Loucy (cell line): ENCODE measurements around the gene LRRTM3.

Experiments used
- H2AFZ ChIP-seq: fragments of 200-600 bp; sonication (generic); 2 replicates; pipeline ENCODE4 v1.6.0; 2016; ENCODE audit warnings: antibody characterized with exemption, mild to moderate bottlenecking, low read length, moderate library complexity
- H3F3A ChIP-seq: fragments of 200-600 bp; 2 replicates; pipeline ENCODE4 v1.6.0; 2016; ENCODE audit warnings: antibody characterized with exemption, low read depth, mild to moderate bottlenecking
- H3K27me3 ChIP-seq: fragments of 200-600 bp; sonication (generic); 2 replicates; pipeline ENCODE4 v1.6.1; 2014; ENCODE audit warnings: low read length, mild to moderate bottlenecking; ENCODE audit not compliant: insufficient read depth, poor library complexity, severe bottlenecking
- H3K36me3 ChIP-seq: fragments of 200-600 bp; sonication (generic); 2 replicates; pipeline ENCODE4 v1.6.1; 2016; ENCODE audit warnings: low read length; ENCODE audit not compliant: insufficient read depth
- H3K4me1 ChIP-seq: fragments of 200-600 bp; sonication (generic); 2 replicates; pipeline ENCODE4 v1.5.1; 2014; ENCODE audit warnings: low read length, mild to moderate bottlenecking; ENCODE audit not compliant: insufficient read depth, poor library complexity, severe bottlenecking
- H3K4me2 ChIP-seq: fragments of 200-600 bp; sonication (generic); 2 replicates; pipeline ENCODE4 v1.6.0; 2014; ENCODE audit warnings: antibody characterized with exemption, low read length, low read depth, mild to moderate bottlenecking; ENCODE audit not compliant: poor library complexity, severe bottlenecking
- H3K4me3 ChIP-seq: fragments of 200-600 bp; sonication (generic); 2 replicates; pipeline ENCODE4 v1.5.1; 2014; ENCODE audit warnings: low read length, mild to moderate bottlenecking, mixed read lengths; ENCODE audit not compliant: poor library complexity, severe bottlenecking
- H3K79me2 ChIP-seq: fragments of 200-600 bp; sonication (generic); 2 replicates; pipeline ENCODE4 v1.6.1; 2014; ENCODE audit warnings: low read length; ENCODE audit not compliant: insufficient read depth
- H3K9ac ChIP-seq: fragments of 200-600 bp; sonication (generic); 2 replicates; pipeline ENCODE4 v1.6.0; 2014; ENCODE audit warnings: mild to moderate bottlenecking, low read depth, low read length, moderate library complexity; ENCODE audit not compliant: poor library complexity, severe bottlenecking
- H3K9me2 ChIP-seq: fragments of 200-600 bp; sonication (generic); replicated peaks from 2 replicates; pipeline ENCODE4 v1.6.1; 2016; ENCODE audit warnings: low read depth, low read length, mixed read lengths
- H3K9me3 ChIP-seq: fragments of 200-600 bp; sonication (generic); 2 replicates; pipeline ENCODE4 v1.6.1; 2014; ENCODE audit warnings: mild to moderate bottlenecking, antibody characterized with exemption, low read length, low read depth; ENCODE audit not compliant: insufficient read depth
- H4K20me1 ChIP-seq: fragments of 200-600 bp; sonication (generic); 2 replicates; pipeline ENCODE4 v1.6.0; 2014; ENCODE audit warnings: antibody characterized with exemption, low read length, mild to moderate bottlenecking; ENCODE audit not compliant: insufficient read depth, poor library complexity, severe bottlenecking
- EZH2phosphoT487 ChIP-seq: fragments of 200-600 bp; IDR thresholded peaks from 2 replicates; pipeline ENCODE4 v1.6.1; 2018; ENCODE audit warnings: antibody characterized with exemption, mild to moderate bottlenecking, moderate library complexity, borderline replicate concordance
- TF ChIP-seq, protein P1 (sequence below): fragments of 200-600 bp; sonication (generic); conservative IDR thresholded peaks from 2 replicates; pipeline ENCODE4 v1.5.1; 2014; ENCODE audit warnings: mild to moderate bottlenecking, antibody characterized with exemption, low read length

LRRTM3 gene

GRCh38 chr10:66999762-67000545 is 74.1 kb downstream of the LRRTM3 start:
- H3K4me2 ChIP-seq: no peak overlapping the region
- no peaks in the 10 kb centered on the region for H3K27me3 ChIP-seq
- H2AFZ ChIP-seq: no peak overlapping the region
- no peaks in the 10 kb centered on the region for H3K79me2 ChIP-seq
- H4K20me1 ChIP-seq: no peaks in the 10 kb centered on the region
- H3K4me3 ChIP-seq: no peak overlapping the region
- no peaks in the 10 kb centered on the region for H3K9me2 ChIP-seq
- no peaks in the 10 kb centered on the region for H3F3A ChIP-seq
- no peaks in the 10 kb centered on the region for H3K4me1 ChIP-seq
- no peaks in the 10 kb centered on the region for H3K9me3 ChIP-seq
- no peak overlapping the region for H3K9ac ChIP-seq
- TF ChIP-seq, protein P1, sequence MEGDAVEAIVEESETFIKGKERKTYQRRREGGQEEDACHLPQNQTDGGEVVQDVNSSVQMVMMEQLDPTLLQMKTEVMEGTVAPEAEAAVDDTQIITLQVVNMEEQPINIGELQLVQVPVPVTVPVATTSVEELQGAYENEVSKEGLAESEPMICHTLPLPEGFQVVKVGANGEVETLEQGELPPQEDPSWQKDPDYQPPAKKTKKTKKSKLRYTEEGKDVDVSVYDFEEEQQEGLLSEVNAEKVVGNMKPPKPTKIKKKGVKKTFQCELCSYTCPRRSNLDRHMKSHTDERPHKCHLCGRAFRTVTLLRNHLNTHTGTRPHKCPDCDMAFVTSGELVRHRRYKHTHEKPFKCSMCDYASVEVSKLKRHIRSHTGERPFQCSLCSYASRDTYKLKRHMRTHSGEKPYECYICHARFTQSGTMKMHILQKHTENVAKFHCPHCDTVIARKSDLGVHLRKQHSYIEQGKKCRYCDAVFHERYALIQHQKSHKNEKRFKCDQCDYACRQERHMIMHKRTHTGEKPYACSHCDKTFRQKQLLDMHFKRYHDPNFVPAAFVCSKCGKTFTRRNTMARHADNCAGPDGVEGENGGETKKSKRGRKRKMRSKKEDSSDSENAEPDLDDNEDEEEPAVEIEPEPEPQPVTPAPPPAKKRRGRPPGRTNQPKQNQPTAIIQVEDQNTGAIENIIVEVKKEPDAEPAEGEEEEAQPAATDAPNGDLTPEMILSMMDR: no peak
- H3K36me3 ChIP-seq: no peaks in the 10 kb centered on the region

GRCh38 chr10:67004690-67005089 is 78.9 kb downstream of the LRRTM3 start:
- Histone ChIP-seq H3K4me2 (no peak overlapping the region), H3K9me2 (no peaks in the 10 kb centered on the region), H3K4me1 (no peaks in the 10 kb centered on the region), H3K9me3 (no peaks in the 10 kb centered on the region), H2AFZ (no peak overlapping the region), H4K20me1 (no peaks in the 10 kb centered on the region), H3K36me3 (no peaks in the 10 kb centered on the region), H3K27me3 (no peaks in the 10 kb centered on the region), H3K4me3 (no peak overlapping the region), H3K79me2 (no peaks in the 10 kb centered on the region), H3K9ac (no peak overlapping the region), H3F3A (no peaks in the 10 kb centered on the region)
- TF ChIP-seq, protein P1: no peak
- no peak for TF ChIP-seq EZH2phosphoT487

GRCh38 chr10:67005981-67006380 is 80.1 kb downstream of the LRRTM3 start:
- no peaks in the 10 kb centered on the region for H3K36me3 ChIP-seq
- TF ChIP-seq, protein P1: no peak
- TF ChIP-seq EZH2phosphoT487: no peak
- H3K9me3 ChIP-seq: no peaks in the 10 kb centered on the region
- H3K4me2 ChIP-seq: no peak overlapping the region
- no peak overlapping the region for H2AFZ ChIP-seq
- no peaks in the 10 kb centered on the region for H3K4me1 ChIP-seq
- no peaks in the 10 kb centered on the region for H4K20me1 ChIP-seq
- H3K4me3 ChIP-seq: no peak overlapping the region
- no peaks in the 10 kb centered on the region for H3K27me3 ChIP-seq
- no peaks in the 10 kb centered on the region for H3K9me2 ChIP-seq
- no peak overlapping the region for H3K9ac ChIP-seq
- no peaks in the 10 kb centered on the region for H3K79me2 ChIP-seq
- no peaks in the 10 kb centered on the region for H3F3A ChIP-seq
